ENCODE results near the gene FUCA1.

The FUCA1 gene

GRCh38 chr1:23908453-23909341 lies 40.6 kb upstream of the FUCA1 start:
- DNase-seq (ENCODE audit: low read depth in 1 of 2, low spot score in 1 of 2), result peak; percentile 90 to 98
- no peaks in the 10 kb centered on the region for H3K27me3 ChIP-seq (ENCODE audit: insufficient read depth, poor library complexity, severe bottlenecking)
- TF ChIP-seq POLR2AphosphoS5 (IDR thresholded peaks at IDR 0.05; ENCODE audit: low read depth), result peak; percentile 95
- peak; percentile 68; the same call in 1 of the 2 replicates for TF ChIP-seq SPI1 (IDR thresholded peaks at IDR 0.05; ENCODE audit: borderline replicate concordance, low read depth)
- no peak for TF ChIP-seq REST (IDR thresholded peaks at IDR 0.05; ENCODE audit: insufficient replicate concordance, low read depth)
- TF ChIP-seq GABPA (IDR thresholded peaks at IDR 0.05; ENCODE audit: low read depth), result 0 out of 2 replicates have a peak, but pooled peaks have one; percentile 13
- no peak overlapping the region for H3K4me3 ChIP-seq (replicated peaks; ENCODE audit: insufficient read depth, low read length)
- H3K27ac ChIP-seq (replicated peaks), result peak overlapping the region; percentile 94

GRCh38 chr1:23906731-23907130 lies 38.6 kb upstream of the FUCA1 start:
- no peaks in the 10 kb centered on the region for H3K27me3 ChIP-seq (ENCODE audit: insufficient read depth, poor library complexity, severe bottlenecking)

GRCh38 chr1:23905461-23906025 lies 37.5 kb upstream of the FUCA1 start:
- peak overlapping the region; percentile 32 for H3K27ac ChIP-seq (replicated peaks)
- H3K27me3 ChIP-seq (ENCODE audit: insufficient read depth, poor library complexity, severe bottlenecking), result no peaks in the 10 kb centered on the region
- no peak for TF ChIP-seq CTCF (IDR thresholded peaks at IDR 0.05; ENCODE audit: insufficient read depth, low read length)
- TF ChIP-seq SPI1 (IDR thresholded peaks at IDR 0.05; ENCODE audit: borderline replicate concordance, low read depth), result no peak
- no peak for TF ChIP-seq REST (IDR thresholded peaks at IDR 0.05; ENCODE audit: insufficient replicate concordance, low read depth)
- TF ChIP-seq GABPA (IDR thresholded peaks at IDR 0.05; ENCODE audit: low read depth), result no peak
- TF ChIP-seq POLR2AphosphoS5 (IDR thresholded peaks at IDR 0.05; ENCODE audit: low read depth), result no peak
- no peak overlapping the region for H3K4me3 ChIP-seq (replicated peaks; ENCODE audit: insufficient read depth, low read length)
- no peak for DNase-seq (ENCODE audit: low read depth in 1 of 2, low spot score in 1 of 2)

More at GRCh38 chr1:23906731-23907130, 38.6 kb upstream of the FUCA1 start:
- peak in 1 of 2 experiments; percentile 35 for DNase-seq (ENCODE audit: low read depth in 1 of 2, low spot score in 1 of 2)
- Histone ChIP-seq H3K4me3 (replicated peaks; ENCODE audit: insufficient read depth, low read length) (no peak overlapping the region), H3K27ac (replicated peaks) (peak overlapping the region; percentile 58)
- TF ChIP-seq POLR2AphosphoS5 (IDR thresholded peaks at IDR 0.05; ENCODE audit: low read depth) (no peak), REST (IDR thresholded peaks at IDR 0.05; ENCODE audit: insufficient replicate concordance, low read depth) (no peak), SPI1 (IDR thresholded peaks at IDR 0.05; ENCODE audit: borderline replicate concordance, low read depth) (no peak), GABPA (IDR thresholded peaks at IDR 0.05; ENCODE audit: low read depth) (no peak), CTCF (IDR thresholded peaks at IDR 0.05; ENCODE audit: insufficient read depth, low read length) (no peak)
